Vagina (tissue), 2 donors: ENCODE results near the gene SCAI.

Source experiments
- CTCF ChIP-seq, 3 experiments: fragments of 450-650 bp in 2 of 3; fragments of 200-600 bp in 1 of 3; sonication (generic) in 1 of 3; IDR thresholded peaks; one replicate each; pipeline ENCODE4 v1.5.1; 2017 to 2019; ENCODE audit warnings: antibody characterized with exemption in 3 of 3, mild to moderate bottlenecking in 2 of 3, moderate library complexity in 2 of 3
- POLR2A ChIP-seq, 2 donors: fragments of 450-650 bp; IDR thresholded peaks; one replicate each; pipeline ENCODE4 v1.6.1; 2017; ENCODE audit warnings: antibody characterized with exemption in 2 of 2, mild to moderate bottlenecking in 2 of 2, moderate library complexity in 2 of 2
- POLR2AphosphoS5 ChIP-seq, 2 donors: sonication (generic); formaldehyde crosslinking; IDR thresholded peaks; one replicate each; pipeline ENCODE4 v1.9.0; 2017; ENCODE audit warnings: antibody characterized with exemption in 2 of 2, mild to moderate bottlenecking in 2 of 2, low read depth in 1 of 2; ENCODE audit not compliant: insufficient read depth in 1 of 2

- no peak for TF ChIP-seq CTCF (IDR thresholded peaks at IDR 0.05)
- no peak for TF ChIP-seq POLR2A (IDR thresholded peaks at IDR 0.05)
- TF ChIP-seq POLR2AphosphoS5 (IDR thresholded peaks at IDR 0.05; ENCODE audit: insufficient read depth in 1 of 2, low read depth in 1 of 2): no peak
Measured at GRCh38 chr9:124964056-124964455, 179.3 kb downstream of the SCAI start.
